T-helper 1 cell treated with Interleukin-12 subunit alpha and Interleukin-12 subunit beta and Interleukin-4 antibody, amounts not matched to agents 30 ng/mL and 1 ng/mL, for 36 hours (primary cell): ENCODE data around the gene C1QC. TPM values are rescaled to one million over a fixed set of nuclear protein-coding genes. Genes with fewer than 3 reads are reported as not detected.
"Not testable (repeated sequence)": the region's sequence is repeated elsewhere in the genome, so short reads cannot be mapped to it uniquely, and the experiment has no call there.

Experiments used
- intact Hi-C: fragments of 100-400 bp; cut with micrococcal nuclease; formaldehyde crosslinking; loops from one replicate; pipeline ENCODE4 v1.15.1; 2024
- total RNA-seq: library from RNA; stranded (reverse); gene quantifications from 2 replicates; pipeline ENCODE4 v1.2.3, GENCODE V29; 2022

The C1QC gene
- total RNA-seq, 1 donor from 2014 or later: not detected

- intact Hi-C loops: no loop called here
These were observed 3.0 kb downstream of the C1QC start for GRCh38 chr1:22646384-22646783.

- intact Hi-C loops: no loop called here
These were observed 6.8 kb downstream of the C1QC start for GRCh38 chr1:22650089-22650693.

- intact Hi-C loops: no loop called here
These were observed 8.8 kb downstream of the C1QC start for GRCh38 chr1:22651941-22652856.

GRCh38 chr1:22652881-22653316 lies 9.5 kb downstream of the C1QC start, which contains the start of gene C1QB:
TSS of gene C1QB (plus strand) at chr1:22653236. CDS start at chr1:22659463, 6,227 bp downstream.
- intact Hi-C loops: no loop called here

- intact Hi-C loops: no loop called here
These were observed 11.3 kb downstream of the C1QC start for GRCh38 chr1:22654692-22655091.

GRCh38 chr1:22658385-22659163 lies 15.1 kb downstream of the C1QC start:
- intact Hi-C loops: no loop called here

GRCh38 chr1:22660716-22661241 lies 17.3 kb downstream of the C1QC start:
- intact Hi-C loops: no loop called here

GRCh38 chr1:22661880-22662279 lies 18.4 kb downstream of the C1QC start:
- intact Hi-C loops: no loop called here

GRCh38 chr1:22662318-22662717 lies 18.9 kb downstream of the C1QC start:
- intact Hi-C loops: no loop called here

GRCh38 chr1:22662986-22663408 lies 19.6 kb downstream of the C1QC start:
- intact Hi-C loops: no loop called here

- intact Hi-C loops: no loop called here
These were observed 22.3 kb downstream of the C1QC start for GRCh38 chr1:22665752-22666151.

- intact Hi-C loops: no loop called here
These were observed 23.0 kb downstream of the C1QC start for GRCh38 chr1:22666412-22666811.

GRCh38 chr1:22668840-22669239 lies 25.4 kb downstream of the C1QC start:
- intact Hi-C loops: not testable (repeated sequence)

- intact Hi-C loops: no loop called here
These were observed 27.0 kb downstream of the C1QC start for GRCh38 chr1:22670352-22670975.

GRCh38 chr1:22671999-22672398 lies 28.6 kb downstream of the C1QC start:
- intact Hi-C loops: no loop called here

GRCh38 chr1:22673486-22674409 lies 30.3 kb downstream of the C1QC start:
- intact Hi-C loops: no loop called here

- intact Hi-C loops: no loop called here
These were observed 30.9 kb downstream of the C1QC start for GRCh38 chr1:22674410-22674749.

- intact Hi-C loops: not testable (repeated sequence)
These were observed 32.7 kb downstream of the C1QC start for GRCh38 chr1:22676151-22676550.

- intact Hi-C loops: no loop called here
These were observed 33.6 kb downstream of the C1QC start for GRCh38 chr1:22676916-22677583.
